AG04450 (cell line): ENCODE results near the gene CST3. TPM values are rescaled to one million over a fixed set of nuclear protein-coding genes. Genes with fewer than 3 reads are reported as not detected.

Experiments used
- CTCF ChIA-PET: fragments of 300-600, 350-600 bp; formaldehyde crosslinking; extraction: SDS; loops from one replicate; lab custom pipeline; 2022; ENCODE audit warnings: antibody characterized with exemption, inconsistent platforms; lab: Charles Lee
- POLR2A ChIA-PET: fragments of 350-600 bp; formaldehyde crosslinking; extraction: SDS; loops from one replicate; lab custom pipeline; 2021; ENCODE audit warnings: antibody characterized with exemption, inconsistent platforms; lab: Yijun Ruan, JAX
- DNase-seq: peaks from one replicate; pipeline ENCODE4 v3.0.0-alpha.2; 2011; ENCODE audit warnings: low read depth, low spot score
- H3K27ac ChIP-seq: one replicate; pipeline ENCODE4 v1.5.1; 2012; ENCODE audit warnings: low read depth, low read length, control low read depth
- H3K27me3 ChIP-seq: one replicate; pipeline ENCODE4 v1.6.0; 2012; ENCODE audit warnings: low read length; ENCODE audit not compliant: control insufficient read depth, insufficient read depth
- H3K4me3 ChIP-seq: 2 replicates; pipeline ENCODE4 v1.5.1; 2011; ENCODE audit warnings: mild to moderate bottlenecking, low read depth, low read length, control low read depth
- H3K9me3 ChIP-seq: 2 replicates; pipeline ENCODE4 v1.5.1; 2012; ENCODE audit warnings: low read length; ENCODE audit not compliant: control insufficient read depth, insufficient read depth
- CTCF ChIP-seq: IDR thresholded peaks from 2 replicates; pipeline ENCODE4 v1.5.1; 2011; ENCODE audit warnings: low read depth, low read length, control low read depth, inconsistent platforms
- polyA plus RNA-seq: library from polyadenylated mRNA; depleted of rRNA; stranded (reverse); fragments of >200 nt; gene quantifications from 2 replicates; pipeline ENCODE4 v1.2.3, GENCODE V29; 2011

The CST3 gene
- polyA plus RNA-seq, 1 experiment: 166 TPM

GRCh38 chr20:23671479-23671878 is 33.7 kb upstream of the CST3 start:
- H3K9me3 ChIP-seq: no peaks in the 10 kb centered on the region
- no peak for DNase-seq
- H3K27me3 ChIP-seq: no peaks in the 10 kb centered on the region
- ChIA-PET CTCF (interaction anchor here (1.0 kb wide), 1 partner anchor 489 kb away, joined by 3 read pairs; no protein-coding TSS in a partner anchor), POLR2A (no interaction called here)
- no peak overlapping the region for H3K4me3 ChIP-seq
- TF ChIP-seq CTCF: no peak
- H3K27ac ChIP-seq: no peak overlapping the region

- no peaks in the 10 kb centered on the region for H3K9me3 ChIP-seq
- H3K27me3 ChIP-seq: no peaks in the 10 kb centered on the region
- no peak overlapping the region for H3K4me3 ChIP-seq
- DNase-seq: no peak
- TF ChIP-seq CTCF: no peak
- ChIA-PET POLR2A (no interaction called here), CTCF (no interaction called here)
- no peak overlapping the region for H3K27ac ChIP-seq
Measured at GRCh38 chr20:23670361-23670760, 32.6 kb upstream of the CST3 start.

GRCh38 chr20:23669866-23670265 is 32.1 kb upstream of the CST3 start:
- POLR2A ChIA-PET: no interaction called here
- DNase-seq: no peak
- no peaks in the 10 kb centered on the region for H3K9me3 ChIP-seq
- H3K4me3 ChIP-seq: no peak overlapping the region
- H3K27me3 ChIP-seq: no peaks in the 10 kb centered on the region
- TF ChIP-seq CTCF: no peak
- H3K27ac ChIP-seq: no peak overlapping the region
- CTCF ChIA-PET: no interaction called here

- Histone ChIP-seq H3K9me3 (no peaks in the 10 kb centered on the region), H3K4me3 (no peak overlapping the region), H3K27me3 (no peaks in the 10 kb centered on the region), H3K27ac (no peak overlapping the region)
- CTCF ChIA-PET: interaction anchor here (0.9 to 2.2 kb wide), 9 partner anchors 11 to 1248 kb away, joined by 3 to 9 read pairs (median 5); partner anchors contain the start of gene CST3
- no peak for TF ChIP-seq CTCF
- POLR2A ChIA-PET: no interaction called here
- DNase-seq: no peak
Measured at GRCh38 chr20:23669327-23669726, 31.6 kb upstream of the CST3 start.

GRCh38 chr20:23668477-23668951 is 30.8 kb upstream of the CST3 start:
- Histone ChIP-seq H3K27ac (no peak overlapping the region), H3K27me3 (no peaks in the 10 kb centered on the region), H3K9me3 (no peaks in the 10 kb centered on the region), H3K4me3 (no peak overlapping the region)
- peak; percentile 78 for TF ChIP-seq CTCF
- ChIA-PET CTCF (interaction anchor here (0.6 to 2.2 kb wide), 19 partner anchors 9 to 1249 kb away, joined by 3 to 9 read pairs (median 4); partner anchors contain the start of gene CST3), POLR2A (no interaction called here)
- no peak for DNase-seq
